Measurements from ENCODE around the gene C1R. TPM values are rescaled to one million over a fixed set of nuclear protein-coding genes. Genes with fewer than 3 reads are reported as not detected.
"Not testable (repeated sequence)": the region's sequence is repeated elsewhere in the genome, so short reads cannot be mapped to it uniquely, and the experiment has no call there.

Gene C1R
- total RNA-seq, 4 donors from 2014 or later: 65.0 to 259 (median 84.7) TPM

DNA sequence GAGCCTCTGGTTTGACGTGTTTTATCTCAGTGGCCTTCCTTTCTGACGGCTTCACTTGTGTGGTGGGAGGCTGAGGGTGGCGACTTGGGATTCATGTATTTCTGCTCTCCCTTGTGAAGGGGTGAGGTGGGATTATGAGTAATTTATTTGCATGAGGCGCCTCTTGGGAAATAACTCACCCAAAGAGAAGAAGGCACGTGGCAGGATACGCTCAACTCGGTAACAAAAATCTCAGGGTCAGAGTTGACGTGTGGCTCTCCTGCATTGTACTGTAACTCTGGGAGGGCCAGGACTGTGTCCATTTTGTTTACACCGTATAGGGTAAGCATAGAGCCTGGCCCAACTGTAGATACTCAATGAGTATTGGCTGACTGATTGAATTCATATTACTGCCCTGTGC, 46.3 kb downstream of the C1R start:
- intact Hi-C loops (cut with DNase I; ENCODE audit: low total_unique reads): no loop called here
- TF ChIP-seq POLR2A (IDR thresholded peaks at IDR 0.05): no peak
- TF ChIP-seq, protein P1, sequence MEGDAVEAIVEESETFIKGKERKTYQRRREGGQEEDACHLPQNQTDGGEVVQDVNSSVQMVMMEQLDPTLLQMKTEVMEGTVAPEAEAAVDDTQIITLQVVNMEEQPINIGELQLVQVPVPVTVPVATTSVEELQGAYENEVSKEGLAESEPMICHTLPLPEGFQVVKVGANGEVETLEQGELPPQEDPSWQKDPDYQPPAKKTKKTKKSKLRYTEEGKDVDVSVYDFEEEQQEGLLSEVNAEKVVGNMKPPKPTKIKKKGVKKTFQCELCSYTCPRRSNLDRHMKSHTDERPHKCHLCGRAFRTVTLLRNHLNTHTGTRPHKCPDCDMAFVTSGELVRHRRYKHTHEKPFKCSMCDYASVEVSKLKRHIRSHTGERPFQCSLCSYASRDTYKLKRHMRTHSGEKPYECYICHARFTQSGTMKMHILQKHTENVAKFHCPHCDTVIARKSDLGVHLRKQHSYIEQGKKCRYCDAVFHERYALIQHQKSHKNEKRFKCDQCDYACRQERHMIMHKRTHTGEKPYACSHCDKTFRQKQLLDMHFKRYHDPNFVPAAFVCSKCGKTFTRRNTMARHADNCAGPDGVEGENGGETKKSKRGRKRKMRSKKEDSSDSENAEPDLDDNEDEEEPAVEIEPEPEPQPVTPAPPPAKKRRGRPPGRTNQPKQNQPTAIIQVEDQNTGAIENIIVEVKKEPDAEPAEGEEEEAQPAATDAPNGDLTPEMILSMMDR (IDR thresholded peaks at IDR 0.05): no peak
- no peak for DNase-seq (ENCODE audit: low spot score in 2 of 2)
- no peak overlapping the region for H3K4me3 ChIP-seq (ENCODE audit: low read depth, poor library complexity, severe bottlenecking)
- 91% methylated on average over 9 of the region's 9 CpGs for WGBS, 2 donors

DNA sequence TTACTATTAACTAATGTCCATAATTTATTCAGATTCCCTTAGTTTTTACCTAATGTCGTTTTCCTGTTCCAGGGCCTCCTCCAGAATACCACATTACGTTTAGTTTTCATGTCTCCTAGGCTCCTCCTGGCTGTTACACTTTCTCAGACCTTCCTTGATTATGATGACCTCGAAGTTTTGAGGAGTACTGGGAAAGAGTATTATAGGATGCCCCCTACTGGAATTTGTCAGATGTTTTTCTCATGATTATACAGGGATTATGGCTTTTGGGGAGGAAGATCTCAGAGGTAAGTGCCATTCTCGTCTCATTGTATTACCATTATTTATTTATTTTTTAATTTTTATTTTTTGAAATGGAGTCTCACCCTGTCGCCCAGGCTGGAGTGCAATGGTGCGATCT, 49.4 kb downstream of the C1R start:
- no peak overlapping the region for H3K4me3 ChIP-seq (ENCODE audit: low read depth, poor library complexity, severe bottlenecking)
- no peak for DNase-seq (ENCODE audit: low spot score in 2 of 2)
- 44 to 51% methylated on average over 6 of the region's 6 CpGs for whole genome bisulfite sequencing, 2 donors
- TF ChIP-seq POLR2A (IDR thresholded peaks at IDR 0.05): no peak
- TF ChIP-seq, protein P1 (IDR thresholded peaks at IDR 0.05): no peak
- intact Hi-C loops (cut with DNase I; ENCODE audit: low total_unique reads): loop anchor here (5.0 kb wide), 1 partner anchor 849 kb away; no protein-coding TSS in a partner anchor

DNA sequence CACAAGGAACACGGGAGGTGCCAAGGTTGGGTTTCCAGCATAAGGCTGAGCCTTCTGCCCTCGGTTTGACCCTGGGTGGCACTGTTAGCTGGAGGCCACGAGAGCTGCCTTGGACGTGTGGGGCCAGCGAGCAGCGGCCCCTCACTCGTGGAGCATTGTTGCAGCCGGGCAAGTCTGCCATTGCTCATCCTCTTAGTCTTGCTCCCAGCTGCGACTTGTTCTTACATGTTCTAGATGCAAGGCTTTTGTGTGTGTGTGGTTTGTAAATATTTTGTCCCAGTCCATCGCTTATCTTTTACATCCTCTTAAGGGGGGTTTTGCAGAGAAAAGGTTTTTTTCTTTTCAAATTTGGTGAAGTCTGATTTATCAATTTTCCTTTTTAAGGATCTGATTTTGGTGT, 52.8 kb downstream of the C1R start:
- 56 to 59% methylated on average over 10 of the region's 10 CpGs for WGBS, 2 donors
- no peak for DNase-seq (ENCODE audit: low spot score in 2 of 2)
- intact Hi-C loops (cut with DNase I; ENCODE audit: low total_unique reads): no loop called here
- TF ChIP-seq, protein P1 (IDR thresholded peaks at IDR 0.05): no peak
- no peak for TF ChIP-seq POLR2A (IDR thresholded peaks at IDR 0.05)
- no peak overlapping the region for H3K4me3 ChIP-seq (ENCODE audit: low read depth, poor library complexity, severe bottlenecking)

DNA sequence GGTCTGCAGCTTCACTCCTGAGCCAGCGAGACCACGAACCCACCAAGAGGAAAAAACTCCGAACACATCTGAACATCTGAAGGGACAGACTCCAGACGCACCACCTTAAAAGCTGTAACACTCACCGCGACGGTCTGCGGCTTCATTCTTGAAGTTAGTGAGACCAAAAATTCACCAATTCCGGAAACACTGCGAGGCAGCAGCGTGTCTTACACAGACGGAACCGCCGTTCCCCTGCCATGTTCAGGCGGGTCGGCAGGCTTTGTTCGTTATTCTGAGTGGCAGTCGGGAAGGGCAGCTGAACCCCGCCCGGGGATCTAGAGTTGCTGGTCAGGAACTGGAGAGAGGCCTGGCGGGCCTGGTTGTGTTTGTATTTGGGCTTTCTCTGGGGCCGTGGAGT, 53.7 kb downstream of the C1R start:
- TF ChIP-seq POLR2A (IDR thresholded peaks at IDR 0.05): no peak
- TF ChIP-seq, protein P1 (IDR thresholded peaks at IDR 0.05): no peak
- H3K4me3 ChIP-seq (ENCODE audit: low read depth, poor library complexity, severe bottlenecking): no peak overlapping the region
- 93 to 95% methylated on average over 22 of the region's 22 CpGs for WGBS, 2 donors
- intact Hi-C loops (cut with DNase I; ENCODE audit: low total_unique reads): no loop called here
- no peak for DNase-seq (ENCODE audit: low spot score in 2 of 2)

DNA sequence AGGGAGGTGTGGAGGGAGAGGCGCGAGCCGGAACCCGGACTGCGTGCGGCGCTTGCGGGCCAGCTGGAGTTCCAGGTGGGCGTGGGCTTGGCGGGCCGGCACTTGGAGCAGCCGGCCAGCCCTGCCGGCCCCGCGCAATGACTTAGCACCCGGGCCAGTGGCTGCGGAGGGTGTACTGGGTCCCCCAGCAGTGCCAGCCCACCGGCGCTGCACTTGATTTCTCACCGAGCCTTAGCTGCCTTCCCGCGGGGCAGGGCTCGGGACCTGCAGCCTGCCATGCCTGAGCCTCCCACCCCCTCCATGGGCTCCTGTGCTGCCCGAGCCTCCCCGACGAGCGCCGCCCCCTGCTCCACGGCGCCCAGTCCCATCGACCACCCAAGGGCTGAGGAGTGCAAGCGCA, 54.8 kb downstream of the C1R start:
- DNase-seq (ENCODE audit: low spot score in 2 of 2); H3K4me3 ChIP-seq (ENCODE audit: low read depth, poor library complexity, severe bottlenecking); intact Hi-C loops (cut with DNase I; ENCODE audit: low total_unique reads): not testable (repeated sequence)
- 93 to 97% methylated on average over 21 to 32 of the region's 32 CpGs for WGBS, 2 donors

DNA sequence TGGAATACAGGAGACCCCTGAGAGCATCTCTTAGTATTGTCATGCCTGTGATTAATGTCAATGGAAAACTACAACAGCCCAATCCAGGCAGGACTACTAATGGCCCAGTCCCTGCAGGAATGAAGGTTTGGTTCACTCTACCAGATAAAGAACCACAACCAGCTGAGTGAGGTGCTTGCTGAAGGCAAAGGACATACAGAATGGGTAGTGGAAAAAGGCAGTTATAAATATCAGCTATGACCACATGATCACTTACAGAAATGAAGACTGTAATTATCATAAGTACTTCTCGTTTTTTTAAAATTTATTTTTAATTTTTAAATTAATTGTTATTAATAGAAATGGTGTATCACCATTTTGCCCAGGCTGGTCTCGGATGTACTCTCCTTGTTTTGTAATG, 56.8 kb downstream of the C1R start:
- intact Hi-C loops (cut with DNase I; ENCODE audit: low total_unique reads): no loop called here
- no peak for DNase-seq (ENCODE audit: low spot score in 2 of 2)
- H3K4me3 ChIP-seq (ENCODE audit: low read depth, poor library complexity, severe bottlenecking): no peak overlapping the region
- 69 to 80% methylated on average over 2 of the region's 2 CpGs for WGBS, 2 donors
- TF ChIP-seq POLR2A (IDR thresholded peaks at IDR 0.05): no peak
- TF ChIP-seq, protein P1 (IDR thresholded peaks at IDR 0.05): no peak

Data from lower leg skin (tissue), 4 donors.